H9 (cell line): ENCODE measurements around the gene DDX6. TPM values are rescaled to one million over a fixed set of nuclear protein-coding genes. Genes with fewer than 3 reads are reported as not detected.

Experiments
- DNase-seq: peaks from one replicate; pipeline ENCODE4 v3.0.0-alpha.2; 2017
- H2AFZ ChIP-seq: one replicate; pipeline ENCODE4 v1.6.1; 2013; ENCODE audit warnings: mild to moderate bottlenecking, low read length, control low read depth, moderate library complexity
- H2AK5ac ChIP-seq: 2 replicates; pipeline ENCODE4 v1.6.1; 2013; ENCODE audit warnings: low read length, control low read depth, mixed read lengths; ENCODE audit not compliant: insufficient read length
- H2BK120ac ChIP-seq: one replicate; pipeline ENCODE4 v1.6.1; 2013; ENCODE audit warnings: low read depth, mild to moderate bottlenecking, low read length, control low read depth, inconsistent platforms; ENCODE audit not compliant: poor library complexity, severe bottlenecking
- H2BK12ac ChIP-seq: 2 replicates; pipeline ENCODE4 v1.6.1; 2013; ENCODE audit warnings: low read length, control low read depth, mixed read lengths, low read depth; ENCODE audit not compliant: insufficient read length
- H2BK15ac ChIP-seq: 2 replicates; pipeline ENCODE4 v1.6.1; 2013; ENCODE audit warnings: low read depth, low read length, control low read depth
- H2BK20ac ChIP-seq: one replicate; pipeline ENCODE4 v1.6.1; 2013; ENCODE audit warnings: low read depth, mild to moderate bottlenecking, low read length, control low read depth, inconsistent platforms; ENCODE audit not compliant: poor library complexity, severe bottlenecking
- H2BK5ac ChIP-seq: 2 replicates; pipeline ENCODE4 v1.6.1; 2013; ENCODE audit warnings: low read length, control low read depth, mixed read lengths; ENCODE audit not compliant: insufficient read length
- H3K14ac ChIP-seq: 2 replicates; pipeline ENCODE4 v1.6.1; 2013; ENCODE audit warnings: low read length, control low read depth; ENCODE audit not compliant: insufficient read depth
- H3K18ac ChIP-seq: 2 replicates; pipeline ENCODE4 v1.6.1; 2013; ENCODE audit warnings: low read depth, mild to moderate bottlenecking, mixed read lengths, low read length, control low read depth; ENCODE audit not compliant: insufficient read length
- H3K23ac ChIP-seq: 2 replicates; pipeline ENCODE4 v1.6.1; 2013; ENCODE audit warnings: low read length, control low read depth, mixed read lengths, low read depth; ENCODE audit not compliant: insufficient read length
- H3K23me2 ChIP-seq: 2 replicates; pipeline ENCODE4 v1.6.1; 2013; ENCODE audit warnings: low read depth, mild to moderate bottlenecking, mixed read lengths, low read length, control low read depth; ENCODE audit not compliant: insufficient read length, poor library complexity, severe bottlenecking
- H3K27ac ChIP-seq: 2 replicates; pipeline ENCODE4 v1.5.1; 2013; ENCODE audit warnings: low read length, control low read depth, mixed read lengths, low read depth; ENCODE audit not compliant: insufficient read length
- H3K27me3 ChIP-seq: 2 replicates; pipeline ENCODE4 v1.6.1; 2013; ENCODE audit warnings: low read length, control low read depth, inconsistent platforms; ENCODE audit not compliant: insufficient read depth
- H3K4ac ChIP-seq: 2 replicates; pipeline ENCODE4 v1.6.1; 2013; ENCODE audit warnings: low read depth, mild to moderate bottlenecking, control low read depth, inconsistent platforms, low read length, moderate library complexity
- H3K4me1 ChIP-seq: 2 replicates; pipeline ENCODE4 v1.6.1; 2013; ENCODE audit warnings: low read length, control low read depth, inconsistent platforms; ENCODE audit not compliant: insufficient read depth
- H3K4me2 ChIP-seq: 2 replicates; pipeline ENCODE4 v1.6.1; 2013; ENCODE audit warnings: low read length, control low read depth, mixed read lengths; ENCODE audit not compliant: insufficient read length, insufficient read depth
- H3K56ac ChIP-seq: 2 replicates; pipeline ENCODE4 v1.6.1; 2013; ENCODE audit warnings: low read depth, mild to moderate bottlenecking, mixed read lengths, low read length, control low read depth; ENCODE audit not compliant: insufficient read length
- H3K79me1 ChIP-seq: 2 replicates; pipeline ENCODE4 v1.6.1; 2013; ENCODE audit warnings: low read depth, mild to moderate bottlenecking, moderate library complexity, low read length, control low read depth, inconsistent platforms; ENCODE audit not compliant: insufficient read depth, poor library complexity, severe bottlenecking
- H3K79me2 ChIP-seq: 2 replicates; pipeline ENCODE4 v1.6.1; 2013; ENCODE audit warnings: low read length, control low read depth, inconsistent platforms; ENCODE audit not compliant: insufficient read depth
- H3K9ac ChIP-seq: 2 replicates; pipeline ENCODE4 v1.6.1; 2013; ENCODE audit warnings: low read length, control low read depth, mixed read lengths; ENCODE audit not compliant: insufficient read length; ENCODE audit errors: extremely low read depth
- H3K9me3 ChIP-seq: one replicate; pipeline ENCODE4 v1.6.1; 2013; ENCODE audit warnings: low read depth, low read length, inconsistent platforms; ENCODE audit not compliant: control insufficient read depth
- H3T11ph ChIP-seq: one replicate; pipeline ENCODE4 v1.6.1; 2013; ENCODE audit warnings: mild to moderate bottlenecking, low read length, control low read depth, inconsistent platforms
- H4K20me1 ChIP-seq: one replicate; pipeline ENCODE4 v1.6.1; 2013; ENCODE audit not compliant: control insufficient read depth, insufficient read length, insufficient read depth
- H4K5ac ChIP-seq: 2 replicates; pipeline ENCODE4 v1.6.1; 2013; ENCODE audit warnings: low read depth, mild to moderate bottlenecking, mixed read lengths, low read length, control low read depth; ENCODE audit not compliant: insufficient read length
- H4K8ac ChIP-seq: replicated peaks from 2 replicates; pipeline ENCODE4 v1.6.1; 2013; ENCODE audit warnings: low read length, control low read depth, mixed read lengths, low read depth; ENCODE audit not compliant: insufficient read length
- H4K91ac ChIP-seq: 2 replicates; pipeline ENCODE4 v1.6.1; 2013; ENCODE audit warnings: low read depth, mild to moderate bottlenecking, moderate library complexity, mixed read lengths, low read length, control low read depth; ENCODE audit not compliant: insufficient read length
- H3K27ac Mint-ChIP-seq, 3 experiments: 2 replicates in 2 of 3; 3 replicates in 1 of 3; pipeline ENCODE4 v1.8.0; 2020 to 2021; ENCODE audit warnings: mixed read lengths in 3 of 3, mild to moderate bottlenecking in 1 of 3, moderate library complexity in 1 of 3
- H3K27me3 Mint-ChIP-seq: 2 replicates; pipeline ENCODE4 v1.8.0; 2021; ENCODE audit warnings: low read depth, mild to moderate bottlenecking, moderate library complexity, mixed read lengths
- H3K36me3 Mint-ChIP-seq, 3 experiments: 2 replicates in 2 of 3; 3 replicates in 1 of 3; pipeline ENCODE4 v1.8.0; 2020 to 2021; ENCODE audit warnings: low read depth in 3 of 3, mixed read lengths in 3 of 3; ENCODE audit not compliant: insufficient read depth in 1 of 3
- H3K4me1 Mint-ChIP-seq, 2 experiments: 2 replicates each; pipeline ENCODE4 v1.8.0; 2020; ENCODE audit warnings: mixed read lengths in 2 of 2
- H3K4me3 Mint-ChIP-seq, 2 experiments: 2 replicates in 1 of 2; 3 replicates in 1 of 2; pipeline ENCODE4 v1.8.0; 2020 to 2021; ENCODE audit warnings: mild to moderate bottlenecking in 2 of 2, mixed read lengths in 2 of 2, moderate library complexity in 1 of 2
- H3K9me3 Mint-ChIP-seq, 2 experiments: 2 replicates in 1 of 2; 3 replicates in 1 of 2; pipeline ENCODE4 v1.8.0; 2020; ENCODE audit warnings: mild to moderate bottlenecking in 2 of 2, mixed read lengths in 2 of 2, moderate library complexity in 1 of 2
- WGBS: extraction: QIAGEN DNeasy Blood & Tissue Kit; methylation state at CpG from one replicate; pipeline ENCODE4 v1.1.7; 2013; ENCODE audit warnings: missing lambda C conversion rate, low lambda C conversion rate, mixed read lengths; ENCODE audit not compliant: insufficient read length; ENCODE audit errors: extremely low coverage; 5-methylcytosine and 5-hydroxymethylcytosine counted together
- total RNA-seq: library from RNA; stranded (reverse); gene quantifications from 2 replicates; pipeline ENCODE4 v1.2.1, GENCODE V29; 2021
- TF ChIP-seq, protein P1 (sequence below): fragments of 200-600 bp; sonication (generic); conservative IDR thresholded peaks from 3 replicates; pipeline ENCODE4 v1.8.0; 2021; ENCODE audit warnings: antibody characterized with exemption, mild to moderate bottlenecking

The DDX6 gene
- total RNA-seq, 1 experiment from 2014 or later, result 221 TPM

DNA sequence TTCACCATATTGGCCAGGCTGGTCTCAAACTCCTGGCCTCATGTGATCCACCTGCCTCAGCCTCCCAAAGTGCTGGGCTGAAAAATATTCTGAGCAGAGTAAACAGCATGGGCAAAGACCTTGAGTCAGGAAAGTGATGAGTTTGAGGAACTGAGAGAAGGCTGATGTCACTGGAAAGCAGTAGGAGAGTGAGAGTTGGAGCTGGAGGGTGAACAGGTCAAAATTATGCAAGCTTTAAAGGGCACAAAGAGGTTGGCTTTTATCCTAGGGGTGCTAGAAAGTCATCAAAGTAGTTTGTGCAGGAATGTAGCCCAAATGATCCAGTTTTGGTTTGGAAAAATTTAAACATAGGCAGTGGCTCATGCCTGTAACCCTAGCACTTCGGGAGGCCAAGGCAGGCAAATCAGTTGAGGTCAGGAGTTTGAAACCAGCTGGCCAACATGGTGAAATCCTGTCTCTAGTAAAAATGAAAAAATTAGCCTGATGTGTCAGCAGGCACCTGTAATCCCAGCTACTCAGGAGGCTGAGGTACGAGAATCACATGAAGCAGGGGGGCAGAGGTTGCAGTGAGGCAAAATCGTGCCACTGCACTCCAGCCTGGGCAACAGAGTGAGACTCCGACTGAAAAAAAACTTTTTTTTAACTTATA lies 48.1 kb upstream of the DDX6 start:
- H2BK5ac ChIP-seq, result no peak overlapping the region
- H3K4ac ChIP-seq, result no peak overlapping the region
- Mint-ChIP-seq H3K9me3 (no peaks in the 10 kb centered on the region), H3K4me3 (no peak overlapping the region), H3K27me3 (0 out of 2 replicates have a peak, but pooled peaks cover 2% of the 10 kb centered on the region), H3K36me3 (no peaks in the 10 kb centered on the region), H3K4me1 (no peaks in the 10 kb centered on the region), H3K27ac (peak overlapping the region in 1 of 3 experiments; percentile 39; a peak in 3 of 7 replicates)
- no peak overlapping the region for H2BK12ac ChIP-seq
- H2BK120ac ChIP-seq, result no peak overlapping the region
- no peak overlapping the region for H3K18ac ChIP-seq
- H3T11ph ChIP-seq, result no peak overlapping the region
- H2BK20ac ChIP-seq, result no peak overlapping the region
- DNase-seq, result no peak
- no peaks in the 10 kb centered on the region for H3K79me1 ChIP-seq
- no peaks in the 10 kb centered on the region for H3K23me2 ChIP-seq
- H3K9me3 ChIP-seq, result no peaks in the 10 kb centered on the region
- H4K91ac ChIP-seq, result no peak overlapping the region
- H2AFZ ChIP-seq, result no peak overlapping the region
- H3K23ac ChIP-seq, result no peak overlapping the region
- no peak overlapping the region for H3K14ac ChIP-seq
- no peak overlapping the region for H2BK15ac ChIP-seq
- no peak overlapping the region for H3K9ac ChIP-seq
- no CpG with 5 or more reads among the region's 4 CpGs for WGBS
- H3K4me1 ChIP-seq, result no peaks in the 10 kb centered on the region
- no peak overlapping the region for H3K27ac ChIP-seq
- H4K5ac ChIP-seq, result no peak overlapping the region
- H3K79me2 ChIP-seq, result no peaks in the 10 kb centered on the region
- no peak overlapping the region for H2AK5ac ChIP-seq
- no peak overlapping the region for H3K56ac ChIP-seq
- H4K20me1 ChIP-seq, result no peaks in the 10 kb centered on the region
- TF ChIP-seq, protein P1, sequence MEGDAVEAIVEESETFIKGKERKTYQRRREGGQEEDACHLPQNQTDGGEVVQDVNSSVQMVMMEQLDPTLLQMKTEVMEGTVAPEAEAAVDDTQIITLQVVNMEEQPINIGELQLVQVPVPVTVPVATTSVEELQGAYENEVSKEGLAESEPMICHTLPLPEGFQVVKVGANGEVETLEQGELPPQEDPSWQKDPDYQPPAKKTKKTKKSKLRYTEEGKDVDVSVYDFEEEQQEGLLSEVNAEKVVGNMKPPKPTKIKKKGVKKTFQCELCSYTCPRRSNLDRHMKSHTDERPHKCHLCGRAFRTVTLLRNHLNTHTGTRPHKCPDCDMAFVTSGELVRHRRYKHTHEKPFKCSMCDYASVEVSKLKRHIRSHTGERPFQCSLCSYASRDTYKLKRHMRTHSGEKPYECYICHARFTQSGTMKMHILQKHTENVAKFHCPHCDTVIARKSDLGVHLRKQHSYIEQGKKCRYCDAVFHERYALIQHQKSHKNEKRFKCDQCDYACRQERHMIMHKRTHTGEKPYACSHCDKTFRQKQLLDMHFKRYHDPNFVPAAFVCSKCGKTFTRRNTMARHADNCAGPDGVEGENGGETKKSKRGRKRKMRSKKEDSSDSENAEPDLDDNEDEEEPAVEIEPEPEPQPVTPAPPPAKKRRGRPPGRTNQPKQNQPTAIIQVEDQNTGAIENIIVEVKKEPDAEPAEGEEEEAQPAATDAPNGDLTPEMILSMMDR, result no peak
- no peaks in the 10 kb centered on the region for H3K27me3 ChIP-seq
- no peak overlapping the region for H4K8ac ChIP-seq
- H3K4me2 ChIP-seq, result no peak overlapping the region
